ENCODE data around the gene RSPH1.

DNA sequence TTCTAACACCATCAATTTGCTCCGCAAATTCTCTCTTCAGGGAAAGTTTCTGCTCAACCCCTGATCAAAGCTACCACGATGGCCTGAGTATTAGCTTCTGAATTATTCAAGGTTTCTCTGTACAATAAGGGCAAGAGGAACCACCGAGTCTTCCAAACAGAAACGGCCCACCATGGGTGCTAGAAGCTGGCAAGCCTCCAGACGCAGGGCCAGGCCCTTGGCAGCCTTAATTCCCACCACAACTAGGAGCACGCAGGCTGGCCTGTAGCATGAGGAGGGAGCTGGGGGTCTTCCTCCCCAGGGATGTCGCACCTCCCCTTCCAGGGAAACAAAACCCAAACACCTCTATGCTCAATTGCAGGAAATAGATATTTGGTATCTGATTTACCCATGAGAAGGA, 11.1 kb downstream of the RSPH1 start:
- TF ChIP-seq, protein P1, sequence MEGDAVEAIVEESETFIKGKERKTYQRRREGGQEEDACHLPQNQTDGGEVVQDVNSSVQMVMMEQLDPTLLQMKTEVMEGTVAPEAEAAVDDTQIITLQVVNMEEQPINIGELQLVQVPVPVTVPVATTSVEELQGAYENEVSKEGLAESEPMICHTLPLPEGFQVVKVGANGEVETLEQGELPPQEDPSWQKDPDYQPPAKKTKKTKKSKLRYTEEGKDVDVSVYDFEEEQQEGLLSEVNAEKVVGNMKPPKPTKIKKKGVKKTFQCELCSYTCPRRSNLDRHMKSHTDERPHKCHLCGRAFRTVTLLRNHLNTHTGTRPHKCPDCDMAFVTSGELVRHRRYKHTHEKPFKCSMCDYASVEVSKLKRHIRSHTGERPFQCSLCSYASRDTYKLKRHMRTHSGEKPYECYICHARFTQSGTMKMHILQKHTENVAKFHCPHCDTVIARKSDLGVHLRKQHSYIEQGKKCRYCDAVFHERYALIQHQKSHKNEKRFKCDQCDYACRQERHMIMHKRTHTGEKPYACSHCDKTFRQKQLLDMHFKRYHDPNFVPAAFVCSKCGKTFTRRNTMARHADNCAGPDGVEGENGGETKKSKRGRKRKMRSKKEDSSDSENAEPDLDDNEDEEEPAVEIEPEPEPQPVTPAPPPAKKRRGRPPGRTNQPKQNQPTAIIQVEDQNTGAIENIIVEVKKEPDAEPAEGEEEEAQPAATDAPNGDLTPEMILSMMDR (IDR thresholded peaks at IDR 0.05; ENCODE audit: low read depth, low read length, missing input control), result no peak
- TF ChIP-seq, protein P2, sequence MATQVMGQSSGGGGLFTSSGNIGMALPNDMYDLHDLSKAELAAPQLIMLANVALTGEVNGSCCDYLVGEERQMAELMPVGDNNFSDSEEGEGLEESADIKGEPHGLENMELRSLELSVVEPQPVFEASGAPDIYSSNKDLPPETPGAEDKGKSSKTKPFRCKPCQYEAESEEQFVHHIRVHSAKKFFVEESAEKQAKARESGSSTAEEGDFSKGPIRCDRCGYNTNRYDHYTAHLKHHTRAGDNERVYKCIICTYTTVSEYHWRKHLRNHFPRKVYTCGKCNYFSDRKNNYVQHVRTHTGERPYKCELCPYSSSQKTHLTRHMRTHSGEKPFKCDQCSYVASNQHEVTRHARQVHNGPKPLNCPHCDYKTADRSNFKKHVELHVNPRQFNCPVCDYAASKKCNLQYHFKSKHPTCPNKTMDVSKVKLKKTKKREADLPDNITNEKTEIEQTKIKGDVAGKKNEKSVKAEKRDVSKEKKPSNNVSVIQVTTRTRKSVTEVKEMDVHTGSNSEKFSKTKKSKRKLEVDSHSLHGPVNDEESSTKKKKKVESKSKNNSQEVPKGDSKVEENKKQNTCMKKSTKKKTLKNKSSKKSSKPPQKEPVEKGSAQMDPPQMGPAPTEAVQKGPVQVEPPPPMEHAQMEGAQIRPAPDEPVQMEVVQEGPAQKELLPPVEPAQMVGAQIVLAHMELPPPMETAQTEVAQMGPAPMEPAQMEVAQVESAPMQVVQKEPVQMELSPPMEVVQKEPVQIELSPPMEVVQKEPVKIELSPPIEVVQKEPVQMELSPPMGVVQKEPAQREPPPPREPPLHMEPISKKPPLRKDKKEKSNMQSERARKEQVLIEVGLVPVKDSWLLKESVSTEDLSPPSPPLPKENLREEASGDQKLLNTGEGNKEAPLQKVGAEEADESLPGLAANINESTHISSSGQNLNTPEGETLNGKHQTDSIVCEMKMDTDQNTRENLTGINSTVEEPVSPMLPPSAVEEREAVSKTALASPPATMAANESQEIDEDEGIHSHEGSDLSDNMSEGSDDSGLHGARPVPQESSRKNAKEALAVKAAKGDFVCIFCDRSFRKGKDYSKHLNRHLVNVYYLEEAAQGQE (IDR thresholded peaks at IDR 0.05), result no peak
- no peak for TF ChIP-seq NR2F2 (IDR thresholded peaks at IDR 0.05)
- TF ChIP-seq SP1 (IDR thresholded peaks at IDR 0.05), result no peak
- no peak for TF ChIP-seq RAD21 (IDR thresholded peaks at IDR 0.05)
- TF ChIP-seq, protein P3, sequence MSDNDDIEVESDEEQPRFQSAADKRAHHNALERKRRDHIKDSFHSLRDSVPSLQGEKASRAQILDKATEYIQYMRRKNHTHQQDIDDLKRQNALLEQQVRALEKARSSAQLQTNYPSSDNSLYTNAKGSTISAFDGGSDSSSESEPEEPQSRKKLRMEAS (IDR thresholded peaks at IDR 0.05), result no peak
- TF ChIP-seq, protein P4, sequence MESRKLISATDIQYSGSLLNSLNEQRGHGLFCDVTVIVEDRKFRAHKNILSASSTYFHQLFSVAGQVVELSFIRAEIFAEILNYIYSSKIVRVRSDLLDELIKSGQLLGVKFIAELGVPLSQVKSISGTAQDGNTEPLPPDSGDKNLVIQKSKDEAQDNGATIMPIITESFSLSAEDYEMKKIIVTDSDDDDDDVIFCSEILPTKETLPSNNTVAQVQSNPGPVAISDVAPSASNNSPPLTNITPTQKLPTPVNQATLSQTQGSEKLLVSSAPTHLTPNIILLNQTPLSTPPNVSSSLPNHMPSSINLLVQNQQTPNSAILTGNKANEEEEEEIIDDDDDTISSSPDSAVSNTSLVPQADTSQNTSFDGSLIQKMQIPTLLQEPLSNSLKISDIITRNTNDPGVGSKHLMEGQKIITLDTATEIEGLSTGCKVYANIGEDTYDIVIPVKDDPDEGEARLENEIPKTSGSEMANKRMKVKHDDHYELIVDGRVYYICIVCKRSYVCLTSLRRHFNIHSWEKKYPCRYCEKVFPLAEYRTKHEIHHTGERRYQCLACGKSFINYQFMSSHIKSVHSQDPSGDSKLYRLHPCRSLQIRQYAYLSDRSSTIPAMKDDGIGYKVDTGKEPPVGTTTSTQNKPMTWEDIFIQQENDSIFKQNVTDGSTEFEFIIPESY (IDR thresholded peaks at IDR 0.05), result no peak
- TF ChIP-seq TAF1 (conservative IDR thresholded peaks at IDR 0.05), result no peak
- no peak for TF ChIP-seq GABPA (IDR thresholded peaks at IDR 0.05 in 1 of 2, conservative IDR thresholded peaks at IDR 0.05 in 1 of 2)
- TF ChIP-seq JUND (IDR thresholded peaks at IDR 0.05), result no peak
